ENCODE measurements around the gene KCNE4. TPM values are rescaled to one million over a fixed set of nuclear protein-coding genes. Genes with fewer than 3 reads are reported as not detected.
"Not testable (repeated sequence)": the region's sequence is repeated elsewhere in the genome, so short reads cannot be mapped to it uniquely, and the experiment has no call there.

KCNE4 gene
- total RNA-seq, 2 experiments from 2014 or later = not detected

DNA sequence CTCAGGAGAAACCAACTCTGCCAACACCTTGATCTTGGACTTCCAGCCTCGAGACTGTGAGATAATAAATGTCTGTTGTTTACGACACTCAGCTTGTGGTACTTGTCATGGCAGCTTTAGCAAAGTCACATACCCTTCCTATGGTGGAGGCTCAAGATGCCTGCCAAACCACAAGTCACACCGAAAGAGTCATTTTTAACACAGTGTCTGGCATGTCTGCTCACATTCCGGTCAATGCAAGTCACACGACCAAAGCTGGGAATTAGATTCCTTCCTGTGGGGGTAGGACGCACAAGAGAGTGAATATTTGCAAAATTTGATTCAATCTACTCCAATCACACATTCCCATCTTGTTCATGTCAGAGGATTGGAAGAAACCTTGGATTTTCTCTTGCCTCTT lies 24.6 kb downstream of the KCNE4 start:
- no peaks in the 10 kb centered on the region for H3K9me3 Mint-ChIP-seq
- H3K27ac Mint-ChIP-seq = no peak overlapping the region
- POLR2A ChIA-PET = no interaction called here
- peaks cover 3% of the 10 kb centered on the region for H3K27me3 Mint-ChIP-seq
- CTCF ChIA-PET = no interaction called here
- H3K4me3 Mint-ChIP-seq = no peak overlapping the region
- no peaks in the 10 kb centered on the region for H3K36me3 Mint-ChIP-seq (ENCODE audit: low read depth)
- peaks cover 2% of the 10 kb centered on the region for H3K4me1 Mint-ChIP-seq
- DNase-seq = no peak

DNA sequence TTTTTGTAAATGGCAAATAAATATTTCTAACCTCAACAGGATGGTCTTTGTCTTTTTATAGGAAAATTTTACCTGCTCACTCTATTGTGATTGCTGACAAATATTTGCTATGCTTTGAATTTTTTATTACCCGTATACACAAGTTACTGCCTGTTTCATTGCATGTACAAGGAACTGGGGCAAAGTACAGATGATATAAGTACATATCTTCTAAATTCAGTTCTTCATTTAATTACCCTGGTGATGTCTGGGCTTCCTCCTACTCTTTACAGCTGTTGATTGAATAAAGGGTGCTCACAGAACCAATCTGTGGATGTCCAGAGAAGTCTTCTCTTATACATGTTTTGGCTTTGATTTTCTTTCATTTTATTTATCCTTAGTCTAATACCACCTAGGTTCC lies 26.5 kb downstream of the KCNE4 start:
- Mint-ChIP-seq H3K36me3 (ENCODE audit: low read depth) (no peaks in the 10 kb centered on the region), H3K9me3 (no peaks in the 10 kb centered on the region), H3K27ac (no peak overlapping the region), H3K27me3 (no peaks in the 10 kb centered on the region), H3K4me1 (peaks cover 2% of the 10 kb centered on the region), H3K4me3 (no peak overlapping the region)
- POLR2A ChIA-PET = no interaction called here
- DNase-seq = no peak
- CTCF ChIA-PET = no interaction called here

DNA sequence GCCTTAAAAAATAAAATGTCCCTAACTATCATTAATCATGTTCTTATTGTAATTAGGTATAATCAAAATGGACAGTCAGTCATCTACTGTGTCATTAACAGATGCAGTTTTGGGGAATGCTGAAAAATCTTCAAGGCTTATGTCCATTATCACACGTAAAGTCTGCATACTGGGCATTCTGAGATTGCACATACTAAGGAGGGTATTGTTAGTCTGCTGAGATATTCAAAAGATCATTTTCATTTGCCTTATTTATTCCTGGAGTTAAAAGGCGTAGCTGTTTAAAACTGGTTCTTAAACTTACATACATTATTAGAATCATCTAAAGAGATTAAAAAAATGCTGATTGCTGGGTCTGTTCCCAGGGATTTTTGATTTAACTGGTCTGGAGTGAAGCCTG lies 27.4 kb downstream of the KCNE4 start:
- DNase-seq = no peak
- ChIA-PET CTCF (no interaction called here), POLR2A (no interaction called here)
- no peaks in the 10 kb centered on the region for H3K36me3 Mint-ChIP-seq (ENCODE audit: low read depth)
- peaks cover 2% of the 10 kb centered on the region for H3K4me1 Mint-ChIP-seq
- no peak overlapping the region for H3K4me3 Mint-ChIP-seq
- no peak overlapping the region for H3K27ac Mint-ChIP-seq
- H3K9me3 Mint-ChIP-seq = no peaks in the 10 kb centered on the region
- no peaks in the 10 kb centered on the region for H3K27me3 Mint-ChIP-seq

DNA sequence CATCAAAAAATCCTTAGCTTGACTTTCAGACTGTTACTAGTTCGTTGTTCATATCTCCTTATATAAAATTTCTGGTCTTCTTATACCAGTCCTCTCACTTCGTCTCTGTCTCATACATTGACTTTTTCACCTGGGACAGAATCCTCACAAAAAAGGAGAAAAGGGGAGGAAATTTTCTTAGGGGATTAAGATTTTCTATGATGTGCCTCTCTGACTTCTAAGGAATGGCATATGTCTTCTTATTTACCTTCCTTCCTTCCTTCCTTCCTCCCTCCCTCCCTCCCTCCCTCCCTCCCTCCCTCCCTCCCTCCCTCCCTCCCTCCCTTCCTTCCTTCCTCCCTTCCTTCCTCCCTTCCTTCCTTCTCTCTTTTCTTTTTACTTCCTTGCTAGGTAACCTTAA lies 27.9 kb downstream of the KCNE4 start:
- ChIA-PET POLR2A (no interaction called here), CTCF (no interaction called here)
- Mint-ChIP-seq H3K4me3 (no peak overlapping the region), H3K4me1 (peaks cover 2% of the 10 kb centered on the region), H3K27me3 (no peaks in the 10 kb centered on the region), H3K36me3 (ENCODE audit: low read depth) (no peaks in the 10 kb centered on the region), H3K27ac (no peak overlapping the region), H3K9me3 (no peaks in the 10 kb centered on the region)
- no peak for DNase-seq

GRCh38 chr2:223080790-223081360 lies 28.9 kb downstream of the KCNE4 start:
- H3K27ac Mint-ChIP-seq; CTCF ChIA-PET; H3K4me3 Mint-ChIP-seq; H3K4me1 Mint-ChIP-seq; H3K27me3 Mint-ChIP-seq; H3K9me3 Mint-ChIP-seq; POLR2A ChIA-PET; H3K36me3 Mint-ChIP-seq (ENCODE audit: low read depth); DNase-seq: not testable (repeated sequence)

GRCh38 chr2:223081789-223082188 lies 29.8 kb downstream of the KCNE4 start:
- no peaks in the 10 kb centered on the region for H3K27me3 Mint-ChIP-seq
- H3K4me1 Mint-ChIP-seq = no peaks in the 10 kb centered on the region
- no peaks in the 10 kb centered on the region for H3K9me3 Mint-ChIP-seq
- no peak overlapping the region for H3K27ac Mint-ChIP-seq
- H3K4me3 Mint-ChIP-seq = no peak overlapping the region
- DNase-seq = no peak
- H3K36me3 Mint-ChIP-seq (ENCODE audit: low read depth) = no peaks in the 10 kb centered on the region
- ChIA-PET CTCF (no interaction called here), POLR2A (no interaction called here)

DNA sequence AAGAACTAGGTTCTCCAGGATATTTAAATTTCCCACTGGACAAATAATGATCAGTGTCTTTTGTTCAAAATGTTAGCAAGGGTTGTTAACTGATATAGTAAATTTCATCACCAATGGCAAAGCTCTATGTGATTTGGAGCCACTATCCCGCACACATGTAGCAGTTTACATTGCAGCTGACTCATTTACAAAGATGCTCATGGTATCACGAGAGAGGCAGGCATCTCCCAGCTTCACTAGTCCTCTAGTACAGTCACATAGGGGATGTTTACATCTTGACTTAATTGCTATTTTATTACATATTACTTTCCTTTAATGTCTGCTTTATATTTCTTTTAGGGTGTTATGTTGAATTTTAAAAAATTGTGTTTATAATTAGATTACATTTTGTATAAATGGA lies 30.7 kb downstream of the KCNE4 start:
- Mint-ChIP-seq H3K36me3 (ENCODE audit: low read depth) (no peaks in the 10 kb centered on the region), H3K4me3 (no peak overlapping the region), H3K9me3 (no peaks in the 10 kb centered on the region), H3K27ac (no peak overlapping the region), H3K27me3 (no peaks in the 10 kb centered on the region), H3K4me1 (no peaks in the 10 kb centered on the region)
- POLR2A ChIA-PET = no interaction called here
- CTCF ChIA-PET = no interaction called here
- DNase-seq = no peak

DNA sequence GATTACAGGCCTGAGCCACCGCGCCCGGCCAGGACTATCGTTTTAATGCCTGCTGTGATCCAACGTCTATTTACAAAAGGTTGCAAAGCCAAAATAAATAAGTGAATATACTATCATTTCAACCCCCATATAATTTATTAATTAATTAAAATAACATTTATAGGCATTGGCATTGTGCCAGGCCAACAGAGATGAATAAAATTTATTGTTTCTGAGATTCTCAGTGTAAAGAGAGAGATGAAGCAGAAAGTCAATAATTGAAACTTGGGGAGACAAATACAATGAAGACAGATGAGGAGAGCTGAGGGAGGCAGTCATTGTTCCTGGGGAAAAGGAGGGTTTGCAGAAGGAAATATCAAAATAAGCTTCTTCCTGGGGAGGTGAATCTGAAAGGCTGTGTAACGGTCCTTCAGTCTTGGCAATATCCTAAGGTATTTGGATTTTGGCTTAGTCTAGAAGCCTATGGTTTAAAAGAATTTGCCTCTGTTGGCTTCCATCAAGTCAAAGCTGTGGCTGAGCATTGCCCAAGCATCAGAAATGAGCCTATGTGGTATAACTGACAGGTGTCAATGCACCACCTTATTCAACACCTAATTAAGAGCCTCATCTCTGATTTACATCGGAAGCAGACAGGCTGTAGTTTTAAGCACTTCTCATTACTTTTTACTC lies 31.5 kb downstream of the KCNE4 start:
- Mint-ChIP-seq H3K27me3 (no peaks in the 10 kb centered on the region), H3K4me1 (no peaks in the 10 kb centered on the region)

DNA sequence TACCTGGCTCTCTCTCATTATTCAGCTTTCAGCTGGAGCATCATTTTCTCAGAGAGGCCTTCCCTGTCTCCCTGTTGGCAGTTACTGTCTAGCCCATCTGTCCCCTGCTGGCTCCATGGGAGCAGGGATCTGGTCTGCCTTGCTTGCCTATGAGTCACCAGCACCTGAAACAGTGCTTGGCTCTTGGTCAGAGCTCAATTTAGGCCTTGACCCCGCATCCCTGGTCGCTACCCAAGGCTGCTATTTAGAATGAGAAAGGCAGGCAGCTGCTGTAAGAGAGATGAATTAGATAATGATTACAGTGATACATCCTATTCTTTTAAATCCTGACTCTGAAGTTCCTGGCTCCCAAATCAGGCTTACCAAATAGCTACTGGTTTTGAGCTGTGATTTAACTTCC lies 32.9 kb downstream of the KCNE4 start:
- ChIA-PET POLR2A (no interaction called here), CTCF (interaction anchor here (0.7 kb wide), 1 partner anchor 45 kb away, joined by 4 read pairs; no protein-coding TSS in a partner anchor)
- Mint-ChIP-seq H3K9me3 (no peaks in the 10 kb centered on the region), H3K4me3 (no peak overlapping the region), H3K4me1 (no peaks in the 10 kb centered on the region), H3K36me3 (ENCODE audit: low read depth) (no peaks in the 10 kb centered on the region), H3K27me3 (no peaks in the 10 kb centered on the region), H3K27ac (no peak overlapping the region)
- DNase-seq = no peak

More for the DNA sequence above, 31.5 kb downstream of the KCNE4 start:
- no peak for DNase-seq
- no peaks in the 10 kb centered on the region for H3K9me3 Mint-ChIP-seq
- no peaks in the 10 kb centered on the region for H3K36me3 Mint-ChIP-seq (ENCODE audit: low read depth)
- no peak overlapping the region for H3K4me3 Mint-ChIP-seq
- H3K27ac Mint-ChIP-seq = no peak overlapping the region
- ChIA-PET POLR2A (no interaction called here), CTCF (no interaction called here)

DNA sequence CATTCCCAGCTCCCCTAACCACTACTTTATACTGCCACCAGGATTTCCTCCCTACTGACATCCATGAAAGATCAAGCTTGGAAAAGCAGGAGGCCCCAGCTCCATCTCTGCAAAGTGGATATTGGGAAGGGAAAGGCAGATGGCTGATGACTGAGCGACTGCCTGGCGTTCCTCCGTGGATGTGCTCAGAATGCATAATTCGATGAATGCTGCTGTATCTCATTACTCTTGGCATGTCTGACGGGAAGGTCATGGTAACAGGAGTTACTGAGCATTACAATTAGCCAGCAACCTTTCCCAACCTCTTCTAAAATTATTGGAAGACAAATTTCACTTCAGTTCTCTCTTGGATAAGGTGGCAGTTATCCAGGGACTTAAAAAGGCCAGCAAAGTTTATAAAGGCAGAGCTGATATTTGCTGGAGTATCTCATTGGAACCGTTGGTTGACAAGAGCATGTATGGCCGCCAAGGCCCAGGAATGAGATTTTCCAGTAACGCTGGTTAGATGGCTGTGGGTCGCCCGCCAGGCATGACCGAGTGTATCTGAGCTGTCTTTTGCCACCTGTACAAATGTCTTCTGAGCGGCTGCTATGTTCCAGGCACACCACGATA lies 34.5 kb downstream of the KCNE4 start:
- POLR2A ChIA-PET = no interaction called here
- Mint-ChIP-seq H3K36me3 (ENCODE audit: low read depth) (no peaks in the 10 kb centered on the region), H3K27me3 (no peaks in the 10 kb centered on the region), H3K4me3 (no peak overlapping the region), H3K27ac (no peak overlapping the region), H3K9me3 (no peaks in the 10 kb centered on the region), H3K4me1 (no peaks in the 10 kb centered on the region)
- CTCF ChIA-PET = interaction anchor here (1.5 kb wide), 1 partner anchor 115 kb away, joined by 3 read pairs; no protein-coding TSS in a partner anchor
- no peak for DNase-seq

GRCh38 chr2:223087466-223087865 lies 35.5 kb downstream of the KCNE4 start:
- POLR2A ChIA-PET = no interaction called here
- CTCF ChIA-PET = no interaction called here
- H3K9me3 Mint-ChIP-seq = no peaks in the 10 kb centered on the region
- no peaks in the 10 kb centered on the region for H3K36me3 Mint-ChIP-seq (ENCODE audit: low read depth)
- H3K27me3 Mint-ChIP-seq = no peaks in the 10 kb centered on the region
- no peaks in the 10 kb centered on the region for H3K4me1 Mint-ChIP-seq
- no peak for DNase-seq
- H3K4me3 Mint-ChIP-seq = no peak overlapping the region
- H3K27ac Mint-ChIP-seq = no peak overlapping the region

- ChIA-PET CTCF (no interaction called here), POLR2A (no interaction called here)
- Mint-ChIP-seq H3K36me3 (ENCODE audit: low read depth) (no peaks in the 10 kb centered on the region), H3K9me3 (no peaks in the 10 kb centered on the region), H3K27me3 (no peaks in the 10 kb centered on the region), H3K4me3 (no peak overlapping the region), H3K27ac (no peak overlapping the region), H3K4me1 (no peaks in the 10 kb centered on the region)
- no peak for DNase-seq
Measured at GRCh38 chr2:223088866-223089265, 36.9 kb downstream of the KCNE4 start.

GRCh38 chr2:223090039-223090438 lies 38.0 kb downstream of the KCNE4 start:
- H3K4me3 Mint-ChIP-seq = no peak overlapping the region
- H3K36me3 Mint-ChIP-seq (ENCODE audit: low read depth) = no peaks in the 10 kb centered on the region
- H3K27ac Mint-ChIP-seq = no peak overlapping the region
- ChIA-PET POLR2A (no interaction called here), CTCF (no interaction called here)
- DNase-seq = no peak
- no peaks in the 10 kb centered on the region for H3K27me3 Mint-ChIP-seq
- H3K9me3 Mint-ChIP-seq = no peaks in the 10 kb centered on the region
- H3K4me1 Mint-ChIP-seq = no peaks in the 10 kb centered on the region

- Mint-ChIP-seq H3K27ac (no peak overlapping the region), H3K36me3 (ENCODE audit: low read depth) (no peaks in the 10 kb centered on the region), H3K27me3 (no peaks in the 10 kb centered on the region), H3K9me3 (no peaks in the 10 kb centered on the region), H3K4me1 (no peaks in the 10 kb centered on the region), H3K4me3 (no peak overlapping the region)
- CTCF ChIA-PET = no interaction called here
- no peak for DNase-seq
- POLR2A ChIA-PET = no interaction called here
Measured at GRCh38 chr2:223090540-223091235, 38.7 kb downstream of the KCNE4 start.

Data from activated CD4-positive, alpha-beta memory T cell treated with anti-CD3 and anti-CD28 coated beads, Interleukin-2, amount 10 ng/mL, durations not matched to agents 7 days and 5 days (primary cell).